Suprapubic skin (tissue), 3 donors: ENCODE measurements around the gene SLC30A10.

Experiments used
- EP300 ChIP-seq: sonication (generic); formaldehyde crosslinking; IDR thresholded peaks from one replicate; pipeline ENCODE4 v1.6.1; 2017; ENCODE audit warnings: antibody characterized with exemption
- POLR2A ChIP-seq, 2 donors: fragments of 450-650 bp; IDR thresholded peaks; one replicate each; pipeline ENCODE4 v1.6.1; 2017; ENCODE audit warnings: antibody characterized with exemption in 2 of 2, mild to moderate bottlenecking in 2 of 2, moderate library complexity in 2 of 2
- TF ChIP-seq, protein P1 (sequence below), 2 donors: fragments of 200-600 bp in 1 of 2; fragments of 450-650 bp in 1 of 2; sonication (generic) in 1 of 2; IDR thresholded peaks; one replicate each; pipeline ENCODE4 v1.5.1; 2016 to 2019; ENCODE audit warnings: antibody characterized with exemption in 2 of 2, mild to moderate bottlenecking in 1 of 2, moderate library complexity in 1 of 2

- TF ChIP-seq POLR2A (IDR thresholded peaks at IDR 0.05) (no peak), EP300 (no peak)
- TF ChIP-seq, protein P1, sequence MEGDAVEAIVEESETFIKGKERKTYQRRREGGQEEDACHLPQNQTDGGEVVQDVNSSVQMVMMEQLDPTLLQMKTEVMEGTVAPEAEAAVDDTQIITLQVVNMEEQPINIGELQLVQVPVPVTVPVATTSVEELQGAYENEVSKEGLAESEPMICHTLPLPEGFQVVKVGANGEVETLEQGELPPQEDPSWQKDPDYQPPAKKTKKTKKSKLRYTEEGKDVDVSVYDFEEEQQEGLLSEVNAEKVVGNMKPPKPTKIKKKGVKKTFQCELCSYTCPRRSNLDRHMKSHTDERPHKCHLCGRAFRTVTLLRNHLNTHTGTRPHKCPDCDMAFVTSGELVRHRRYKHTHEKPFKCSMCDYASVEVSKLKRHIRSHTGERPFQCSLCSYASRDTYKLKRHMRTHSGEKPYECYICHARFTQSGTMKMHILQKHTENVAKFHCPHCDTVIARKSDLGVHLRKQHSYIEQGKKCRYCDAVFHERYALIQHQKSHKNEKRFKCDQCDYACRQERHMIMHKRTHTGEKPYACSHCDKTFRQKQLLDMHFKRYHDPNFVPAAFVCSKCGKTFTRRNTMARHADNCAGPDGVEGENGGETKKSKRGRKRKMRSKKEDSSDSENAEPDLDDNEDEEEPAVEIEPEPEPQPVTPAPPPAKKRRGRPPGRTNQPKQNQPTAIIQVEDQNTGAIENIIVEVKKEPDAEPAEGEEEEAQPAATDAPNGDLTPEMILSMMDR (IDR thresholded peaks at IDR 0.05): no peak
Observed at GRCh38 chr1:219897914-219898313, 30.4 kb downstream of the SLC30A10 start.
